ENCODE measurements around the gene DYNLL1.

DYNLL1 gene

DNA sequence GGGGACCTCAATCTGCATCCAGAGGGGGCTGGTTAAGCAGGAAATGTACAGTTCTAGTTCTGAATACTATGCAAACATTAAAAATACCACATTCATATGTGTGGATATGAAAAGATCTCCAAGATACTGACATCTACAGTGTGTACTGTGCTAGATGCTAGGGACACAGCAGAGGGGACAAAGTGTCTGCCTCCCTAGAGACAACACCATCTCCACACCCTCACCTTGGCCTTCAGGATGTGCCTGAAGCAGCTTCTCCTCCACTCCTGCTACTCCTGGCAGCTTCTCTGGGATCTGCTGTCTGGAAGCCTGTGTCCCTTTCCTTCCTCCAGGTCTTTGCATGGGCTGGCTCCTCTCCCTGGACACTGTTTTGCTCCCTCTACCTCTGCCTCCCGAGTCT lies 15.7 kb upstream of the DYNLL1 start:
- Histone ChIP-seq H3K18ac (ENCODE audit: low read depth in 1 of 2, low read length in 2 of 2) (no peak overlapping the region), H3K4me1 (ENCODE audit: control insufficient read depth, insufficient read depth, low read depth, low read length) (no peaks in the 10 kb centered on the region), H3K27ac (ENCODE audit: low read length, poor library complexity, severe bottlenecking) (no peak overlapping the region), H2BK12ac (ENCODE audit: low read length in 2 of 2) (no peak overlapping the region), H2BK15ac (ENCODE audit: low read depth, poor library complexity, severe bottlenecking) (no peak overlapping the region), H2AK5ac (ENCODE audit: low read length, severe bottlenecking) (no peak overlapping the region), H3K4ac (ENCODE audit: low read depth in 1 of 2, low read length in 2 of 2) (no peak overlapping the region), H3K27me3 (ENCODE audit: control insufficient read depth in 1 of 2, insufficient read depth in 1 of 2, low read length in 2 of 2) (no peaks in the 10 kb centered on the region), H3K9me3 (ENCODE audit: control insufficient read depth, low read length) (no peaks in the 10 kb centered on the region), H3K23ac (ENCODE audit: low read length in 2 of 2) (no peak overlapping the region), H3K79me1 (replicated peaks; ENCODE audit: low read length, poor library complexity, severe bottlenecking) (peaks cover 16% of the 10 kb centered on the region), H2BK120ac (ENCODE audit: low read depth, low read length) (no peak overlapping the region), H3K14ac (ENCODE audit: low read length in 2 of 2) (no peak overlapping the region), H3K4me2 (ENCODE audit: low read length, poor library complexity, severe bottlenecking) (no peak overlapping the region), H2AFZ (ENCODE audit: low read depth, low read length) (no peak overlapping the region), H2BK5ac (ENCODE audit: low read depth, low read length, poor library complexity, severe bottlenecking) (no peak overlapping the region), H3K4me3 (ENCODE audit: insufficient read depth in 1 of 2, low read depth in 1 of 2, low read length in 2 of 2) (no peak overlapping the region), H4K8ac (ENCODE audit: low read length) (no peak overlapping the region), H4K91ac (ENCODE audit: low read length) (no peak overlapping the region), H3K9ac (ENCODE audit: low read length) (no peak overlapping the region), H3K36me3 (ENCODE audit: control insufficient read depth in 1 of 2, insufficient read depth in 2 of 2, low read depth in 1 of 2, low read length in 2 of 2) (peaks cover 3 to 19% of the 10 kb centered on the region in 2 experiments)
- no peak for DNase-seq
- WGBS: 86% methylated on average over 1 of the region's 1 CpG

DNA sequence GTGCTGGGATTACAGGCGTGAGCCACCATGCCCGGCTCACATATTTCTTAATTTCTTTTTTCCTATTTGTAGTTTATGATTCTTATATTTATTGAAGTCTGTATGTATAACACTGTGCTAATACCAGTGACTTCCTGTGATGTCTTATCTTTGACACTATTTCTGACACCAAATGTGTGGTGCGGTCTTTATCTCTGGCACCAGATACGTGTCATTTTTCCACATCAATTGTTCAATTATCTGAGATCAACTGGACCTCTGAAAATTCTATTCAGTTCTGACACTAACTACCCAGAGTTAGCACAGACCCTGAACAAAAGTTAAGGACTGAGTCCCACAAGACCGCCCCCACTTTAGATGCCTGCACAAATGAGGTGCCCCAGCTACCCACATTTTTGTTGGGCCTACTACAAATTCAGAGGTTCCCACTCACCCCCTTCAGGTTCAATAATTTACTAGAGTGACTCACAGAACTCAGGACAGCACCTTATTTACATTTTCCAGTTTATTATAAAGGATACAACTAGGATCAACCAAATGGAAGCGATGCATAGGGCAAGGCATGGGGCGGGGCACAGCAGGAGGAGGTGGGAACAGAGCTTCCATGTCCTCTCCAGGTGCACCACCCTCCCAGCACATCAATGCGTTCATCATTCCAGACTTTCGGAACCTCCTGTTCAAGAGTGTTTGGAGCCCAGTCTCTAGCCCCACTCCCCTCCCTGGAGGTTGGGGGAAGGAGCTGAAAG lies 14.7 kb upstream of the DYNLL1 start:
- 98% methylated on average over 5 of the region's 9 CpGs for WGBS
- no peak overlapping the region for H3K14ac ChIP-seq (ENCODE audit: low read length in 2 of 2)

DNA sequence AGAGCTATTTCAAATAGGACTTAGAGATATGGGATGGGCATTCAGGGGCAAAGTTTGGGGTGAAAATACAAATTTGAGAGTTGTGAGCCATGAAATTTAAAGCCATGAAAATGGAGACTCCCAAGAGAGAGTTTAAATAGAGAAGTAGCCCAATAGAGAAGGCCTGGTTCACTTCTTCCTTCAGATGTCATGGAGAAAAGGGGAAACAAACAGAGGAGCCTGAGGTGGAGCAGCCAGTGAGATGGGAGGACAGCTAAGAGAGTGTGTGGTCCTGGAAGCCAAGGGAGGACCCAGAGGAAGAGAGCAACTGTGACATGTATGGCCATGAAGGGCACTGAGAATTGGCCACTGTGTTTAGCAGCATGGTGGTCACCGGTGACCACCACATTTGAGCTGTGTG lies 12.3 kb upstream of the DYNLL1 start:
- H3K14ac ChIP-seq (ENCODE audit: low read length in 2 of 2): no peak overlapping the region
- 92% methylated on average over 1 of the region's 1 CpG for WGBS
- no peaks in the 10 kb centered on the region for H3K4me1 ChIP-seq (ENCODE audit: control insufficient read depth, insufficient read depth, low read depth, low read length)
- H2BK5ac ChIP-seq (ENCODE audit: low read depth, low read length, poor library complexity, severe bottlenecking): no peak overlapping the region
- H2AK5ac ChIP-seq (ENCODE audit: low read length, severe bottlenecking): no peak overlapping the region
- no peaks in the 10 kb centered on the region for H3K27me3 ChIP-seq (ENCODE audit: control insufficient read depth in 1 of 2, insufficient read depth in 1 of 2, low read length in 2 of 2)
- no peak overlapping the region for H2BK120ac ChIP-seq (ENCODE audit: low read depth, low read length)
- no peak overlapping the region for H2BK12ac ChIP-seq (ENCODE audit: low read length in 2 of 2)
- H3K9ac ChIP-seq (ENCODE audit: low read length): no peak overlapping the region
- H3K79me1 ChIP-seq (replicated peaks; ENCODE audit: low read length, poor library complexity, severe bottlenecking): peaks cover 23% of the 10 kb centered on the region
- H3K36me3 ChIP-seq (ENCODE audit: control insufficient read depth in 1 of 2, insufficient read depth in 2 of 2, low read depth in 1 of 2, low read length in 2 of 2): peaks cover 3 to 21% of the 10 kb centered on the region in 2 experiments
- no peak for DNase-seq
- no peak overlapping the region for H4K91ac ChIP-seq (ENCODE audit: low read length)
- H3K23ac ChIP-seq (ENCODE audit: low read length in 2 of 2): no peak overlapping the region
- H3K27ac ChIP-seq (ENCODE audit: low read length, poor library complexity, severe bottlenecking): no peak overlapping the region
- no peaks in the 10 kb centered on the region for H3K9me3 ChIP-seq (ENCODE audit: control insufficient read depth, low read length)
- no peak overlapping the region for H3K4ac ChIP-seq (ENCODE audit: low read depth in 1 of 2, low read length in 2 of 2)
- no peak overlapping the region for H3K4me2 ChIP-seq (ENCODE audit: low read length, poor library complexity, severe bottlenecking)
- no peak overlapping the region for H3K18ac ChIP-seq (ENCODE audit: low read depth in 1 of 2, low read length in 2 of 2)
- no peak overlapping the region for H2AFZ ChIP-seq (ENCODE audit: low read depth, low read length)
- H2BK15ac ChIP-seq (ENCODE audit: low read depth, poor library complexity, severe bottlenecking): no peak overlapping the region
- H4K8ac ChIP-seq (ENCODE audit: low read length): no peak overlapping the region
- no peak overlapping the region for H3K4me3 ChIP-seq (ENCODE audit: insufficient read depth in 1 of 2, low read depth in 1 of 2, low read length in 2 of 2)

More for the DNA sequence above, 14.7 kb upstream of the DYNLL1 start:
- H3K36me3 ChIP-seq (ENCODE audit: control insufficient read depth in 1 of 2, insufficient read depth in 2 of 2, low read depth in 1 of 2, low read length in 2 of 2): peaks cover 3 to 19% of the 10 kb centered on the region in 2 experiments
- H3K23ac ChIP-seq (ENCODE audit: low read length in 2 of 2): no peak overlapping the region
- no peak overlapping the region for H3K4ac ChIP-seq (ENCODE audit: low read depth in 1 of 2, low read length in 2 of 2)
- peaks cover 20% of the 10 kb centered on the region for H3K79me1 ChIP-seq (replicated peaks; ENCODE audit: low read length, poor library complexity, severe bottlenecking)
- H4K8ac ChIP-seq (ENCODE audit: low read length): no peak overlapping the region
- H3K27me3 ChIP-seq (ENCODE audit: control insufficient read depth in 1 of 2, insufficient read depth in 1 of 2, low read length in 2 of 2): no peaks in the 10 kb centered on the region
- H2BK120ac ChIP-seq (ENCODE audit: low read depth, low read length): no peak overlapping the region
- DNase-seq: no peak
- no peak overlapping the region for H2BK12ac ChIP-seq (ENCODE audit: low read length in 2 of 2)
- H2BK15ac ChIP-seq (ENCODE audit: low read depth, poor library complexity, severe bottlenecking): no peak overlapping the region
- no peak overlapping the region for H3K4me2 ChIP-seq (ENCODE audit: low read length, poor library complexity, severe bottlenecking)
- H3K4me3 ChIP-seq (ENCODE audit: insufficient read depth in 1 of 2, low read depth in 1 of 2, low read length in 2 of 2): no peak overlapping the region
- no peak overlapping the region for H3K18ac ChIP-seq (ENCODE audit: low read depth in 1 of 2, low read length in 2 of 2)
- H2AFZ ChIP-seq (ENCODE audit: low read depth, low read length): no peak overlapping the region
- H3K27ac ChIP-seq (ENCODE audit: low read length, poor library complexity, severe bottlenecking): no peak overlapping the region
- no peak overlapping the region for H2AK5ac ChIP-seq (ENCODE audit: low read length, severe bottlenecking)
- H3K9me3 ChIP-seq (ENCODE audit: control insufficient read depth, low read length): no peaks in the 10 kb centered on the region
- H3K4me1 ChIP-seq (ENCODE audit: control insufficient read depth, insufficient read depth, low read depth, low read length): no peaks in the 10 kb centered on the region
- H3K9ac ChIP-seq (ENCODE audit: low read length): no peak overlapping the region
- H4K91ac ChIP-seq (ENCODE audit: low read length): no peak overlapping the region
- no peak overlapping the region for H2BK5ac ChIP-seq (ENCODE audit: low read depth, low read length, poor library complexity, severe bottlenecking)

DNA sequence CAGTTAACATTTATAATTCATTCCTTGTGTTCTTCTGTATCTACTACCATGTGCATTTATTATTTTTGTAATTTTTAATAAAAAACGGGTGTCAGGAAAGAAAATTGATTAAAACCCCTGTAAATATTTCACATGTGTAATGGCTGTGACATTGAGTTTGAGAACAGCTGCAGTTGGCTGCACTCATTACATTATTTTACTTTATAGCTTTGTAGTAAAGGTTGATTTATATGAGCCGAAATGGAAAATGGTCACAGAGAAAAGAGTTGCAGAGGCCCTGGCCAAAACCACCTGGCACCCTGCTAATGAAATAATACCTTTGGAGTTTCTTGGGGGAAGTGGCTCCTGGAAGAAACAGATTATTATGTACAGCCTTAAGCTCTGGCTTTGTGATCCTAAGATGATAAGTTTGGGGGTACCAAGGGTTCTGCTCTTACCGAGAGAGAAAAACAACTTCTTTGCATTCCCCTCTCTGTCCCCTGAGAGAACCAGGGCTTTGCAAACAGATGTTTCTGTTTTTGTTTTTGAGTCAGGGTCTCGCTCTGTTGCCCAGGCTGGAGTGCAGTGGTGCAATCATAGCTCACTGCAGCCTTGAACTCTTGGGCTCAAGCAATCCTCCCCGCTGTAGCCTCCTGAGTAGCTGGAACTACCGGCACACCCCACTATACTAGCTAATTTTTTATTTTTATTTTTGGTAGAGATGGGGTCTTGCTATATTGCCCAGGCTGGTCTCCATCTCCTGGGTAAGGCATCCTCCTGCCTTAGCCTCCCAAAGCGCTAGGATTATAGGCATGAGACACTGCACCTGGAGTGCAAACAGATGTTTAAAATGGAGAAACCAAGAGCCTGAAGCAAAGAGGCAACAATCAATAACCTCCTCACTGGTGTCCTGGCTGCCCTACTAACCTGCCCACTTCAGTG lies 9.7 kb upstream of the DYNLL1 start:
- H3K23ac ChIP-seq (ENCODE audit: low read length in 2 of 2): no peak overlapping the region
- H4K91ac ChIP-seq (ENCODE audit: low read length): no peak overlapping the region
- peaks cover 11 to 32% of the 10 kb centered on the region in 2 experiments for H3K36me3 ChIP-seq (ENCODE audit: control insufficient read depth in 1 of 2, insufficient read depth in 2 of 2, low read depth in 1 of 2, low read length in 2 of 2)
- no peak overlapping the region for H2BK12ac ChIP-seq (ENCODE audit: low read length in 2 of 2)
- no peak overlapping the region for H3K18ac ChIP-seq (ENCODE audit: low read depth in 1 of 2, low read length in 2 of 2)
- 92% methylated on average over 3 of the region's 7 CpGs for WGBS
- H2BK120ac ChIP-seq (ENCODE audit: low read depth, low read length): no peak overlapping the region
- peaks cover 28% of the 10 kb centered on the region for H3K79me1 ChIP-seq (replicated peaks; ENCODE audit: low read length, poor library complexity, severe bottlenecking)
- H3K4me3 ChIP-seq (ENCODE audit: insufficient read depth in 1 of 2, low read depth in 1 of 2, low read length in 2 of 2): no peak overlapping the region
- no peak overlapping the region for H2BK15ac ChIP-seq (ENCODE audit: low read depth, poor library complexity, severe bottlenecking)
- H3K4ac ChIP-seq (ENCODE audit: low read depth in 1 of 2, low read length in 2 of 2): no peak overlapping the region
- H2AK5ac ChIP-seq (ENCODE audit: low read length, severe bottlenecking): no peak overlapping the region
- H3K9ac ChIP-seq (ENCODE audit: low read length): no peak overlapping the region
- H4K8ac ChIP-seq (ENCODE audit: low read length): no peak overlapping the region
- no peak for DNase-seq
- no peaks in the 10 kb centered on the region for H3K27me3 ChIP-seq (ENCODE audit: control insufficient read depth in 1 of 2, insufficient read depth in 1 of 2, low read length in 2 of 2)
- no peak overlapping the region for H3K27ac ChIP-seq (ENCODE audit: low read length, poor library complexity, severe bottlenecking)
- no peaks in the 10 kb centered on the region for H3K4me1 ChIP-seq (ENCODE audit: control insufficient read depth, insufficient read depth, low read depth, low read length)
- H3K4me2 ChIP-seq (ENCODE audit: low read length, poor library complexity, severe bottlenecking): no peak overlapping the region
- H2AFZ ChIP-seq (ENCODE audit: low read depth, low read length): no peak overlapping the region
- no peaks in the 10 kb centered on the region for H3K9me3 ChIP-seq (ENCODE audit: control insufficient read depth, low read length)
- no peak overlapping the region for H3K14ac ChIP-seq (ENCODE audit: low read length in 2 of 2)
- no peak overlapping the region for H2BK5ac ChIP-seq (ENCODE audit: low read depth, low read length, poor library complexity, severe bottlenecking)
